ENCODE measurements around the gene CD33.
"Not testable (repeated sequence)": the region's sequence is repeated elsewhere in the genome, so short reads cannot be mapped to it uniquely, and the experiment has no call there.

CD33 gene

GRCh38 chr19:51204321-51204720 lies 20.6 kb upstream of the CD33 start:
- no peak for TF ChIP-seq EZH2 (IDR thresholded peaks at IDR 0.05; ENCODE audit: borderline replicate concordance, low read depth, low read length, severe bottlenecking)
- TF ChIP-seq CTCF (IDR thresholded peaks at IDR 0.05; ENCODE audit: borderline replicate concordance, extremely low read depth, low read length, poor library complexity, severe bottlenecking): no peak
- Histone ChIP-seq H3K4me2 (ENCODE audit: insufficient read depth, low read length) (no peak overlapping the region), H3K27ac (ENCODE audit: low read length) (no peak overlapping the region), H3K79me2 (ENCODE audit: insufficient read depth, low read length) (no peaks in the 10 kb centered on the region), H3K27me3 (ENCODE audit: insufficient read depth, low read length, poor library complexity) (peaks cover 5% of the 10 kb centered on the region), H2AFZ (ENCODE audit: low read depth, low read length) (no peak overlapping the region), H4K20me1 (ENCODE audit: insufficient read depth, low read length) (no peaks in the 10 kb centered on the region), H3K4me3 (ENCODE audit: low read depth in 1 of 2, low read length in 2 of 2) (no peak overlapping the region), H3K9me3 (ENCODE audit: insufficient read depth, low read length, severe bottlenecking) (no peaks in the 10 kb centered on the region), H3K9ac (ENCODE audit: low read depth, low read length) (no peak overlapping the region), H3K4me1 (ENCODE audit: insufficient read depth, low read length) (no peaks in the 10 kb centered on the region), H3K36me3 (ENCODE audit: insufficient read depth, low read length) (no peaks in the 10 kb centered on the region)
- DNase-seq: no peak
- no peak for ATAC-seq (ENCODE audit: insufficient read depth, low read depth)

GRCh38 chr19:51207747-51208146 lies 17.1 kb upstream of the CD33 start:
- no peak overlapping the region for H3K27ac ChIP-seq (ENCODE audit: low read length)
- H3K9me3 ChIP-seq (ENCODE audit: insufficient read depth, low read length, severe bottlenecking): no peaks in the 10 kb centered on the region
- ATAC-seq (ENCODE audit: insufficient read depth, low read depth): no peak
- no peak for TF ChIP-seq CTCF (IDR thresholded peaks at IDR 0.05; ENCODE audit: borderline replicate concordance, extremely low read depth, low read length, poor library complexity, severe bottlenecking)
- no peak for TF ChIP-seq EZH2 (IDR thresholded peaks at IDR 0.05; ENCODE audit: borderline replicate concordance, low read depth, low read length, severe bottlenecking)
- H3K4me2 ChIP-seq (ENCODE audit: insufficient read depth, low read length): no peak overlapping the region
- DNase-seq: no peak
- no peaks in the 10 kb centered on the region for H3K36me3 ChIP-seq (ENCODE audit: insufficient read depth, low read length)
- no peak overlapping the region for H3K9ac ChIP-seq (ENCODE audit: low read depth, low read length)
- peaks cover 9% of the 10 kb centered on the region for H3K27me3 ChIP-seq (ENCODE audit: insufficient read depth, low read length, poor library complexity)
- H3K79me2 ChIP-seq (ENCODE audit: insufficient read depth, low read length): no peaks in the 10 kb centered on the region
- no peak overlapping the region for H2AFZ ChIP-seq (ENCODE audit: low read depth, low read length)
- no peaks in the 10 kb centered on the region for H4K20me1 ChIP-seq (ENCODE audit: insufficient read depth, low read length)
- H3K4me1 ChIP-seq (ENCODE audit: insufficient read depth, low read length): no peaks in the 10 kb centered on the region
- H3K4me3 ChIP-seq (ENCODE audit: low read depth in 1 of 2, low read length in 2 of 2): no peak overlapping the region

- no peaks in the 10 kb centered on the region for H3K79me2 ChIP-seq (ENCODE audit: insufficient read depth, low read length)
- H3K27ac ChIP-seq (ENCODE audit: low read length): no peak overlapping the region
- H3K36me3 ChIP-seq (ENCODE audit: insufficient read depth, low read length): no peaks in the 10 kb centered on the region
- H2AFZ ChIP-seq (ENCODE audit: low read depth, low read length): no peak overlapping the region
- no peaks in the 10 kb centered on the region for H4K20me1 ChIP-seq (ENCODE audit: insufficient read depth, low read length)
- ATAC-seq (ENCODE audit: insufficient read depth, low read depth) (no peak), DNase-seq (no peak)
- no peaks in the 10 kb centered on the region for H3K4me1 ChIP-seq (ENCODE audit: insufficient read depth, low read length)
- no peak overlapping the region for H3K4me3 ChIP-seq (ENCODE audit: low read depth in 1 of 2, low read length in 2 of 2)
- no peak overlapping the region for H3K4me2 ChIP-seq (ENCODE audit: insufficient read depth, low read length)
- peaks cover 9% of the 10 kb centered on the region for H3K27me3 ChIP-seq (ENCODE audit: insufficient read depth, low read length, poor library complexity)
- no peak overlapping the region for H3K9ac ChIP-seq (ENCODE audit: low read depth, low read length)
- H3K9me3 ChIP-seq (ENCODE audit: insufficient read depth, low read length, severe bottlenecking): no peaks in the 10 kb centered on the region
- TF ChIP-seq EZH2 (IDR thresholded peaks at IDR 0.05; ENCODE audit: borderline replicate concordance, low read depth, low read length, severe bottlenecking) (no peak), CTCF (IDR thresholded peaks at IDR 0.05; ENCODE audit: borderline replicate concordance, extremely low read depth, low read length, poor library complexity, severe bottlenecking) (no peak)
Observed at GRCh38 chr19:51210191-51210784, 14.6 kb upstream of the CD33 start.

- not testable (repeated sequence) for H3K9ac ChIP-seq (ENCODE audit: low read depth, low read length); H3K79me2 ChIP-seq (ENCODE audit: insufficient read depth, low read length); H3K36me3 ChIP-seq (ENCODE audit: insufficient read depth, low read length); ATAC-seq (ENCODE audit: insufficient read depth, low read depth); H3K4me1 ChIP-seq (ENCODE audit: insufficient read depth, low read length); H3K4me2 ChIP-seq (ENCODE audit: insufficient read depth, low read length); DNase-seq; H2AFZ ChIP-seq (ENCODE audit: low read depth, low read length); H3K4me3 ChIP-seq (ENCODE audit: low read depth in 1 of 2, low read length in 2 of 2); H3K27me3 ChIP-seq (ENCODE audit: insufficient read depth, low read length, poor library complexity); H4K20me1 ChIP-seq (ENCODE audit: insufficient read depth, low read length); H3K27ac ChIP-seq (ENCODE audit: low read length); H3K9me3 ChIP-seq (ENCODE audit: insufficient read depth, low read length, severe bottlenecking)
Observed at GRCh38 chr19:51210874-51211361, 14.0 kb upstream of the CD33 start.
